HPDE6-E6E7 (cell line): ENCODE measurements around the gene PIM3.

Experiments used
- DNase-seq: peaks from one replicate; pipeline ENCODE4 v3.0.0; 2011; ENCODE audit warnings: missing footprints; ENCODE audit errors: extremely low spot score

The PIM3 gene

GRCh38 chr22:49928185-49928495, 32.4 kb upstream of the PIM3 start:
- no peak for DNase-seq

- DNase-seq: no peak
Measured at GRCh38 chr22:49928555-49929210, 31.9 kb upstream of the PIM3 start.

GRCh38 chr22:49929211-49929979, 31.2 kb upstream of the PIM3 start:
- peak; percentile 78 for DNase-seq

GRCh38 chr22:49929994-49930575, 30.5 kb upstream of the PIM3 start:
- DNase-seq: no peak

GRCh38 chr22:49930596-49931412, 29.8 kb upstream of the PIM3 start:
- DNase-seq: peak; percentile 68

GRCh38 chr22:49933236-49934159, 27.1 kb upstream of the PIM3 start:
- DNase-seq: no peak

- no peak for DNase-seq
Measured at GRCh38 chr22:49934160-49934890, 26.2 kb upstream of the PIM3 start.

- no peak for DNase-seq
Measured at GRCh38 chr22:49934891-49935557, 25.5 kb upstream of the PIM3 start.

- no peak for DNase-seq
Measured at GRCh38 chr22:49935561-49935960, 25.0 kb upstream of the PIM3 start.

GRCh38 chr22:49936018-49936972, 24.3 kb upstream of the PIM3 start:
- DNase-seq: peak; percentile 56

- DNase-seq: no peak
Measured at GRCh38 chr22:49936973-49937757, 23.4 kb upstream of the PIM3 start.

- DNase-seq: no peak
Measured at GRCh38 chr22:49937758-49938564, 22.6 kb upstream of the PIM3 start.

GRCh38 chr22:49938565-49939136, 21.9 kb upstream of the PIM3 start:
- no peak for DNase-seq

- DNase-seq: no peak
Measured at GRCh38 chr22:49941507-49942316, 18.9 kb upstream of the PIM3 start.

- no peak for DNase-seq
Measured at GRCh38 chr22:49942565-49943404, 17.8 kb upstream of the PIM3 start.
